Hematopoietic multipotent progenitor cell treated with erythropoietin and hydrocortisone succinate and interleukin-3 and kit ligand, for 6 days (in vitro differentiated cells): ENCODE results near the gene STING1.
"Not testable (repeated sequence)": the region's sequence is repeated elsewhere in the genome, so short reads cannot be mapped to it uniquely, and the experiment has no call there.

Source experiments
- DNase-seq: peaks from one replicate; pipeline ENCODE4 v3.0.0-alpha.2; 2015

The STING1 gene

DNA sequence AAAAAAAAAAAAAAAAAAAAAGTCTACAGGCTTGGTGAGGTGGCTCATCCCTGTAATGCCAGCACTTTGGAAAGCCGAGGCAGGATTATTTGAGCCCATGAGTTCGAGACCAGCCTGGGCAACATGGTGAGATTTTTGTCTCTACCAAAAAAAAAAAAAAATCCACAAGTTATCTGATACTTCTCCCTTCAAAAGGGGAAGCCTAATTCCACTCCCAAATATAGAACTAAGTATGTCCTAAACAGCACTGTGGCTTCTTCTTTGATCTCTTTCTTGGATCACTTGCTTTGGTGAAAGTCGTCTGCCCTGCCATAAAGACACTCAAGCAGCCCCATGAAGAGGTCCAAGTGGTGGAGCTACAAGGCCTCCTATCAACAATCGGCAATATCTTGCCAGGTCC, 18.8 kb upstream of the STING1 start:
- DNase-seq, result no peak

DNA sequence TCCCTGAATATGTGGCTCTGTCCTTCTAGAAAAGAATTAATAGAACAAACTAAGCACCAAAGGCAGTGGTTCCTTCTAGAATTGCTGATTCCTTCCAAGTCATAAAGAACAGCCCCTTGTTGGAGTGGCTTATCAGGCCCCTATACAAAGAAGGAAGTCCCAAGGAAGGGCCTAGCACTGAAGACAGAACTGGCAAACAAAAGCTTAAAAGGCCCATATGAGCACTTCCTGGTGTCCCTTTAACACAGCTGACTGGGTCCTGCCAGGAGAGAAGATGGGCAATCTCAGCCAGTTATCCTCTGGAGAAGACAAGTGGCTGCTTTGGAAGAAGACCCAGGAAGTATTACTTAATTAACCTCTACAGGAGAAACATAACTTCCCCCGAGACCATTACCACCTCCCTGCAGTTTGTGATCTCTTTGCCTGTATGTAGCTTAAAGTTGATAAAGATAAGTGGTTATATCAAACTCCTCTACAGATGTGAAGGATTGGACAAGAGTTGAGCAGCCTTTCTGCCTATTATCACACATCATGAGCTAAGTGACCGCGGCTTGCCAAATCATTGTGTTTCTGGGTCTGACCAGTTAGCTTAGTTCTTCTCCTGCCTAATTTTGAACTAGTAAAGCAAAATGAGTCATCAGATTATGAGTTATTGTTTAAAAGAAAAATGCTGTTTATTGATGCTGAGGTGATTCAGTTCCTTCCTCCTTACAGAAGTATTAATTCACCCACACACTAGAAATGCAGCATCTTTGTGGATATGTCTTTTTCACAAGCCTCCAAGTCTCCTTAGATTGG, 13.3 kb upstream of the STING1 start:
- peak; percentile 51 for DNase-seq

DNA sequence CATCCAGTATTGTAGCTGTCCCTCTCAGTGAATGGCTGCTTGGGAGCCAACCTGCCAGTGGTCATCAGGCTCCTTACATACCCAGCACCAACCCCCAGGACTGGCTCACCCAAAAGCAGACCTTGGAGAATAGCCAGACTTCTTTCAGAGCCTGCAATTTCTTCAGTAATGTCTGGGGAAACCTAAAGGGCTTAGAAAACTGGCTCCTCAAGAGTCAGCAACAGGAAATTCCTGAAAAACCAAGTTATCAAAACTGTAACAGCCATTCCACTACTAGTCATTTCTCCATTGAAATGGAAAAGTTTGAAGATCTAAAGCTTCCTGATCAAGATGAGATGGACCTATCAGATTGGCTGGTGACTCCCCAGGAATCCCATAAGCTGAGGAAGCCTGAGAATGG, 12.3 kb upstream of the STING1 start:
- no peak for DNase-seq

- DNase-seq, result no peak
Measured at GRCh38 chr5:139494256-139494655, 11.7 kb upstream of the STING1 start.

DNA sequence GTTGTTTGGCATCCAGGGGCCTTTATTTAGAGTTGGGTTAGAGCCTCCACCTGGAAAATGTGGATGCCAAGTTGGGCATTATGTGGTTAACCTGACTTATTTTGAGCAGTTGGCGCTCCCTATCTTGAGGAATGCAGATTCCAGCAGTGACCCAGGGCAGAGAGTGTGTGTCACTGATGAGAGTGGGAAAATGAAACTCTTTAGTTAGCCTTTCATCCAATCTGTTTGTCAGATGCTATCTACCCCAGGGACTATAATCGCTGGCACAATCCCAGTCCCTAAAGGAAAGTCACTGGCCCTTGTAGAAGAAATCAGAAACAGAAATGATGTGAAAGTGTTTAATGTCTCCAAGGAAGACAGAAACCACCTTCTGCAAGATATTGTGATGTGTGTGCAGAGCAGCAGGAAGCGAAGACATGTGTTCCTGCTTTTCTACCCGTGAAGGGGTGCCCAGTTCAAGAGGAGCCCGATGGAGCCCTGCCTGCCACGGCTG, 10.2 kb upstream of the STING1 start:
- peak; percentile 25 for DNase-seq

- DNase-seq, result peak; percentile 19
Measured at GRCh38 chr5:139488260-139488659, 5.7 kb upstream of the STING1 start.

GRCh38 chr5:139486201-139486600, 3.6 kb upstream of the STING1 start:
- no peak for DNase-seq

- DNase-seq, result not testable (repeated sequence)
Measured at GRCh38 chr5:139482890-139483208, 291 bp upstream of the STING1 start.

GRCh38 chr5:139481580-139482049, 943 bp downstream of the STING1 start:
- peak; percentile 67 for DNase-seq

DNA sequence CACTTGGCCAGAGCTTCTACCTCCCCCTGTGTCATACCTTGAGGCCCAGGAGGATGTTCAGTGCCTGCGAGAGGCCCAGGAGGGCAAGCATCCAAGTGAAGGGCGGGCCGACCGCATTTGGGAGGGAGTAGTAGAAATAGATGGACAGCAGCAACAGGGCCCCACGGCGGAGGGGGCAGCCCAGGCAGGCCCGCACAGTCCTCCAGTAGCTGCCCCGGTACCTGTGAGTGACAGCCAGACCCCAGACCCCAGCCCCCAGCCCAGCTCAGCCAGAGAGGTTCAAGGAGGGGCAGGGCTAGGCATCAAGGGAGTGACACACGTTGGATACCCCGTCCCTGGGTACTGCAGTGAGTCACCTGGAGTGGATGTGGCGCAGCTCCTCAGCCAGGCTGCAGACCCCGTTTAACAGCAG, 1.4 kb downstream of the STING1 start:
- peak; percentile 84 for DNase-seq

GRCh38 chr5:139479729-139480128, 2.8 kb downstream of the STING1 start:
- not testable (repeated sequence) for DNase-seq

DNA sequence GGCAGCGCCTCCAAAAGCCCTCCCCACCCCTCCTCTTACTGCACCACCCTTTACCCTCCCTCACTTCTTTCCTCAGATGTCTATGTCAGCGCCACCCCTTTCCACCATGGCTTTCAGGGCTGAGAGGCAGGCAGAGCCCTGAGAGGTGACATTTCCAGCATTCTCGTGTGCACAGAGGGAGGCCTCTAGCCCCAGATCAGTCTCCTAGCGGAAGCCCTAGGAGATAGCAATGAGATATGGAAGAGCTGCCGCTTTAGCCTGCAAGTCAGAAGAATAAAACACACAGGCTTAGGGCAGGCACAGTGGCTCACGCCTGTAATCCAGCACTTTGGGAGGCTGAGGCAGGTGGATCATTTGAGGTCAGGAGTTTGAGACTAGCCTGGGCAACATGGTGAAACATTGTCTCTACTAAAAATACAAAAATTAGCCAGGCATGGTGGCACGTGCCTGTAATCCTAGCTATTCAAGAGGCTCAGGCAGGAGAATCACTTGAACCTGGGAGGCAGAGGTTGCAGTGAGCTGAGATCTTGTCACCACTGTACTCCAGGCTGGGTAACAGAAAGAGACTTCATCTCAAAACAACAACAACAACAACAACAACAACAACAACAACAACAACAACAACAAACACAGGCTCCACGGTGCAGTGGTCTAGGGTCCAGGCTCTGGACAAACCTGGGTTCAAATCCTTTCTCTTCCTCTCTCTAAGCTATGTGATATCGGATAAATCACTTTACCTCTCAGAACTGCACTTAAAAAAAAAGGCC, 3.7 kb downstream of the STING1 start:
- DNase-seq, result peak; percentile 70

DNA sequence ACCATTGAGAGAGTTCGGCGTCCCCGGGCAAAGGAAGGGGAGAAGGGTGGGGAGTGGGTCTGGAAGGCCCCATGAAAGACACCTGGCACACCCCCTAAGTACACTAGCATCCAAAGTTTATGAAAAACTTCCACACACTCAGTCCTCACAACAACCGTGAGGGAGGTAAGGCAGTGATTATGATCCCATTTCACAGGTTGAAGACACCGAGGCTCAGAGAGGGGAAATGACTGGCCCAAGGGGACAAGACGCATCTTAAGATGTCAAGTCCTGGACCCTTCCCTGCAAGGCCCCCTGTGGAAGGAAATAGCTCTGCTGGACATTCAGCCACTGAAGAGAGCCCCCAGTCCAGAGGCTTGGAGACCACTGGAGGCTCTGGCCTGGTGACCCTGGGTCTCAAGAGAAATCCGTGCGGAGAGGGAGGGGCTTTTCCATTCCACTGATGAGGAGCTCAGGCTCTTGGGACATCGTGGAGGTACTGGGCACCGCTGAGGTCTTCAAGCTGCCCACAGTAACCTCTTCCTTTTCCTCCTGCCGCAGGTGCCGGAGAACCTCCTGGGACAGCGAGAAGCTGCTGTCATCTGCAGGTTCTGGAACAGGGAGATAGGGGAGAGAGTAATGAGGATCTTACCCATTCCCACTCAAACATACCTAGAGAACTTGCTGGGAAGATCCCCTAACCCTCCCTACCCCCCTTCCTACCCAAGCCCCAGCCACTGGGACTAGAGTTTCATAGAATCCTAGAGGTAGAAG, 6.5 kb downstream of the STING1 start:
- no peak for DNase-seq

DNA sequence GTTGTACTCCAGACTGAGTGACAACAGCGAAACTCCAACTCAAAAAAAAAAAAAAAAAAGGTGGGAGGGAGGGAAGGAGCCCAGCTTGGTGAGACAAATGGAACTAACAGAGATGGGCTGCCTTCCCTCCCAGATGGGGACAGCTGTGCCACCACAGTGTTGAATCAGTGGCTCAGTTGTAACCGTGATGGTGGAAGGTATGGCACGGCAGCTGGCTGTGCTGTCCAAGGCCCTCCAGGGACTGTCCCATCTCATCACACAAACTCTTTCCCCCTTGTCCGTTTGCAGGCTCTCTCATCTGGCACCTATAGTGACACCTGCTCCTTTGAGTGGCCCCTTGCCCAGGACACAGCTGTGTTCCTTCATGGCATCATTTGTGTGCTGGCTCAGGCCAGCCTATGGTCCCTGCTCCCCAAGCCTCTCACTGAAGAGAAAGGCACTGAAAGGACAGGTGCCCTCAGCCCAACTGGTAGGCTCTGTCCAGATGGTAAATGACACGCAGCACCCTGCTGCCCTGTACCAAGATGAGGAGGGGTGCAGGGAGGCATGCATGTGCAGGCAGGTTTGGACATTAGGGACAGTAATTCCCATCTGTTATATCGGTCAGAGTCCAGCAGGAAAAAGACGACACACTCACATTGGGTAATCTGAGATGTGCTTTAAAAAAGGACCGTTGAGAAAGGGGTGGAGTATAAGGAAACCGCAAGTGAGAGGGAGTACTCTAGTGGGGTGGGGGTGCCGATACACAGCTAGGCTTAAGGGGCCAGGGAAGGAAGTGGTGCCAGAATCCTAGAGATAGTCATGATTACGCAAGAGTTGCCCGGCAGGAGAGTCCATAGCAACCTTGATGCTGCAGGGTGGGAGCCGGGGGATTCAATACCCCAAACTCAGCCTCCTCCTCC, 7.4 kb downstream of the STING1 start:
- DNase-seq, result peak; percentile 98

DNA sequence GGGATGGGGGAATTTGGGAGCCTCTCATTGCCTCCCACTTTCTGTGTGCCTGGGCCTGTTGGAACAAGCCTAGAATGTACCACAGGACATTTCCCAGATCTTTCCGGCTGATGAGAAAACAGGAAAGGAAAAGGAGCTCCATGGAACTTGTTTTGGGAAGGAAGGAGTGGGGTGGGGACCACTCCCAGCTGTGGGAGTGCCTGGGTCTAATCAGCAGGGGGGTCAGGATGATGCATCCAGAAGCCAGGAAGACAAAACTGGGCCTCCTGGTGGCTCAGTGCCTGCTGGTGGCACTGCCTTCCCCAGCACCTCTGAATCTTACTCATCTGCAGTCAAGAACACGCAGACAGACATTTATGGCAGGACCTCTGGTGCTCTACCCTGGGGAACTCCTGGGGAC, 9.0 kb downstream of the STING1 start:
- DNase-seq, result peak; percentile 45

DNA sequence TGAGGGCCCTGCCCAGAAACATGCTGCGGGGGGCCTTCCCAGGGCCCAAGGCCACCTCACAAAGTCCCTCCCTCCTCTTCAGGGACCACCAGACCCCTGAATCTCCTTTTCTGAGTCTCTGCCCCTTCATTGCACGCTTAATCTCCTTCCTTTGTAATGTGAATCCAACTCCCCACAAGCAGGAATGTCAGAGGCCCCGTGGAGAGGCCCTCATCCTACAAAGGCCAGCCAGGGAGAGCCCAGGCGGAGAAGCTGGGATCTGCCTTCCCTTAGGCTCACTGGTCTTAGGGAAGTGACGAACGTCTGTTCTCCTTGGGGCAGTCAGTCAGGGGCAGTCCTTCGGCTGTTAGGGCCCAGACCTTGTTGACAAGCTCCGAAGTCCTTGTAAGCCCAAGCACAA, 9.5 kb downstream of the STING1 start:
- DNase-seq, result no peak

GRCh38 chr5:139472386-139473030, 10.1 kb downstream of the STING1 start:
- no peak for DNase-seq

- peak; percentile 74 for DNase-seq
Measured at GRCh38 chr5:139470821-139471300, 11.7 kb downstream of the STING1 start, which contains the start of gene SMIM33. Gene SMIM33 (plus strand): TSS chr5:139471004. CDS start chr5:139471122, 118 bp downstream.

GRCh38 chr5:139468421-139468931, 14.1 kb downstream of the STING1 start:
- DNase-seq, result peak; percentile 53

GRCh38 chr5:139462586-139463276, 19.8 kb downstream of the STING1 start, which contains the start of gene ECSCR:
Gene ECSCR (minus strand): TSS chr5:139462743. CDS start chr5:139462670, 73 bp downstream.
- no peak for DNase-seq
